HG02943 (cell line): ENCODE data around the gene PDE10A.
"Not testable (repeated sequence)": the region's sequence is repeated elsewhere in the genome, so short reads cannot be mapped to it uniquely, and the experiment has no call there.

Experiments
- ATAC-seq: cut with Tn5 transposase; IDR thresholded peaks from one replicate; pipeline ENCODE4 v1.9.1; 2021; ENCODE audit warnings: mild to moderate bottlenecking, low read depth, moderate library complexity; ENCODE audit not compliant: unreplicated experiment

PDE10A gene

DNA sequence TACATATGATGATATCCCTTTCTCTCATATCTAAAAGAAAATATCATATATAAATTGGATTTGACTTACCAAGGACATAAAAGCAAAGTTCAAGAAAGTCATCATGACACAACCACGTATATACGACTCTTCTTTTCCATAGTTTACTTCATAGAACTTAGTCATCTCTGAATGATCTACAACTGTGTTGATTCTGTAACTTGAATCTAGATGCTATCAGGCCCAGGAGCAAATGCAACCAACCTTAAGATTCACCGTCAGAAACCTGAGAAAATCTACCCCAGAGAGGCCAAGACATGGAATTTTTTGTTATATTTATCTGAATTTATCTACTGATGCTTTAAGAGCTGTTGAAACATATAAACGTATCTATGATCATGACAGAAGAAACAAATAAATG lies 165.6 kb downstream of the PDE10A start:
- ATAC-seq: no peak

DNA sequence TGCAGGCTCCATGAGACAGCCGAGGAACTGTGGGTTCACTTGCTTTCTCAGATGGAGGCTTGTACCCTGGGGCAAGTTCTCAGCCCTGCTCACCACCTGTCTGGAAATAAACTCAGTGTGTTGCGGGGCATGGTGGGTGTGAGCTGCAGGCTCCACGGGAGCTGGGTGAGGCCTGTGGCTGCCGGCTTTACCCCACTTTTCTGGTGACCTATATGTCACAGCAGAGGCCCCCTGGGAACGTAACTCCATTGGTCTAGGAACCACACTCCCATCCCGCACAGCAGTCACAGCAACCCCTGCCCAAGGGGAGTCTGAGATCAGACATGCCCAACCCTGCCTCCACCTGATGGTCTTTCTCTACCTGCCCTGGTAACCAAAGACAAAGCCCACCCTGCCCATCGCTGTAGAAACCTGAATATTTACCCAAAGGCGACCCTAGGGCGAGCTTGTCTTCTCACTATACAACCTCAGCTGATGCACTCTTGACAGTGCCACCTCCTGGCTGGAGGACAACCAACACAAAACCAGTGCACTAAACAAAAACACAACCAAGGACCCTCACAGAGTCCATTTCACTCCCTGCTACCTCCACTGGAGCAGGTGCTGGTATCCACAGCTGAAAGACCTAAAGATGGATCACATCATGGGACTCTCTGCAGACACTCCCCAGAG lies 174.3 kb downstream of the PDE10A start:
- no peak for ATAC-seq

DNA sequence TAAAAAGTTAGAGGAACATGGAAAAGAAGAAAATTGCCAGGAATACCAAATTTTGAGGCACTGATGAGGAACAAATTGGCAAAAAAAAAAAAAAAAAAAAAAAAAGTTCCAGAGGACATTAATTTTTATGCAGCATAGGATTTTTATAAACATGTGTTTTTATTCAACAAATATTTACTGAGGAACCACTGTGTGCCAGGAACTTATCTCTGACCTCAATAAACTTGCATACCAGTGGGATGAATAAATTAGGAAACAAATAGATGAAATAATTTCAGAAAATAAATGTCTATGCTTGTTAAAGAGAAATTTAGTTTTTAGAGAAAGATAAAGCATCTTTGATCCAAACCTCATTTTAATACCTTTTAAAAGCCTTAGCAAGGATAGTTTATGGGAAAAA lies 175.1 kb downstream of the PDE10A start:
- no peak for ATAC-seq

DNA sequence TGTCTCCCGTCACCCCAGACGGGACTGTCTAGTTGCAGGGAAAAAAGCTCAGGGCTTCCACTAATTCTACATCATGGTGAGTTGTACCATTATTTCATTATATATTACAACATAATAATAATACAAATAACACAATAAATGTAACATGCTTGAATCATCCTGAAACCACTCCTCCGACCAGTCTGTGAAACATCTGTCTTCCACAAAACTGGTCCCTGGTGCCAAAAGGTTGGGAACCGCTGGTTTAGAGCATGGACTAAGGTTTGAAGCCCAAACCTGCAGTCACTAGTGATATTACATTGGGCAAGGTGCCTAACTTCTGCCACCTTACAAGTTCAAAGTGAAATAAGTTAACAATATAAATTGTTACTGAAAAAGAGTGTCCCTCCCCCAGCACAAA lies 175.7 kb downstream of the PDE10A start:
- no peak for ATAC-seq

DNA sequence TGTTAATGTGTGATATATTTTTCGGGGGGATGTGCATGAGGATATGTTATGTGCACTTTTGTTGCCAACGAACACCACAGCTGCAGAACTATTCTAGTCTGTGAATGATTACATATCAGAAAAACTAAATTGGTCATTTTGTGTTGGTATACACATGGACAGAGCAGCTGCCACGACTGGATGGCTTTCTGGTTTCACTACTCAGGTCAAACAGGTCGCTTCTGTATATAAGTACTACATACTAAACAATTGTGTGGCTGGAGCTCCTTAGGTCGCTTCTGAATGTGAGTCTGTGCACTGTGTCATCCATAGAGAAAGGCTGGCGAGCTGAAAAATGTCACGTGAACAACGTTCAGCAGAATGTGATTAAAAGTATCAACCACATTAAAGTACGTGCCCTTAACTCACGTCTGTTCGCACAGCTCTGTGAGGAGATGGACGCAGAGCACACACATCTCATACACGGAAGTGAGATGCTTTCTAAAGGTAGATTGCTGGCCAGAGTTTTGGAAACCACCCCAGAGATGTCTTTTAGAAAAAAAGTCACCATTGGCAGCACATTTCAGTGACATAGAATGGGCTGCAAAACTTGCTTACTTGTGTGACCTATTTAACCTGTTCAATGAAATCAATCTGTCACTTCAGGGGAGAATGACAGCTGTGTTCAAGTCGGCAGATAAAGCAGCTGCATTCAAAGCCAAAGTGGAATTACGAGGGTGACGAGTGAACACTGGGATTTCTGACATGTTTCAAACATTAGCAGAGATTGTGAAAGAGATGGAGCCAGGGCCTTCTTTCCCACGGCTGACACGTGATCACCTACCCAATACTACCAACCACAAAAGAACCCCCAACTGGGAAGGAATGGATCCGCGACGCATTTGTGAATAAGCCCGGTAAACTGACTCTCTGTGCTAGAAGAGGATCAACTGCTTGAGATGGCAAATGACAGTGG lies 176.6 kb downstream of the PDE10A start:
- no peak for ATAC-seq

DNA sequence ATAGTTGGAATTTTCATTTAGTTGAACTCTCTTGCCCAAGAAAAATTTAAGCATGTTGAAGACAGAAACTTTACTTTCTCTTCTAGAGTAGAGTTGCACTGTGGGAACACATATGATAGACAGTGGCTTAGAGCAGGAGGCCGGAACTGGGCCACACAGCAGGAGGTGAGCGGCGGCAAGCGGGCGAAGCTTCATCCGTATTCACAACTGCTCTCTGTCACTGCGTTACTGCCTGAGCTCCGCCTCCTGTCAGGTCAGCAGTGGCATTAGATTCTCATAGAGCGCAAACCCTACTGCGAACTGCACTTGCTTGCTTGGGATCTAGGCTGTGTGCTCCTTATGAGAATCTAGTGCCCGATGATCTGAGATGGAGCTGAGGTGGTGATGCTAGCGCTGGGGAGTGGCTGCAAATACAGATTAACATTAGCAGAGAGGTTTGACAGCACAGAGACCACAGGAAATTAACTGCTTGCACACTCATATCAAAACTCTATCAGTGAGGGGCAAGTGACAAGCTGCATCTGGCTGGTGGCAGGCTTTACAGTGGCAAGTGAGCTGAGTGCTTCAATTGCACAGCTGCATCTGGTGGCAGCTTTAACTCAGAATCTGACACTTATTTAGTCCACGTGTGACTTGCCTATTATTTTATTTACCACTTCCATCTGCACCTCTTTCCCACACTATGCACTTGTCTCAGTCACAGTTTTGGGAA lies 178.7 kb downstream of the PDE10A start:
- ATAC-seq: no peak

DNA sequence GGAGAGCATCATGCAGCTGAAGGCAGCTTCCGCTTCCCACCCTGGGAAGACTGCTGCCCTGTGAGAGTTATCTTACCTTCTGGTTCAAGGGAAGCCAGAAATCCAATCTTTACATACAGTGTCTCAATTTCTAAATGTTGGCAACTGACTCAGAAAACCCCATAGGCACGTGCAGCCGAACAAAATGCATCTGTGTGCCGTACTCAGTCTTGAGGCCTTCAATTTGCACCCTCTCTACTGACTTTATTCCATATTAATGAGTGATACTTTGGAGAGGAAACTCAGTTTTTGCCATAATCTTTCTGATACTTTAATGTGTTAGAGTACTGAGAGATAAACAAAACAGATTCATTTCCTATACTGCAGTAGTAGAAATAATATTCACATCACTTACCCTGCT lies 181.1 kb downstream of the PDE10A start:
- no peak for ATAC-seq

DNA sequence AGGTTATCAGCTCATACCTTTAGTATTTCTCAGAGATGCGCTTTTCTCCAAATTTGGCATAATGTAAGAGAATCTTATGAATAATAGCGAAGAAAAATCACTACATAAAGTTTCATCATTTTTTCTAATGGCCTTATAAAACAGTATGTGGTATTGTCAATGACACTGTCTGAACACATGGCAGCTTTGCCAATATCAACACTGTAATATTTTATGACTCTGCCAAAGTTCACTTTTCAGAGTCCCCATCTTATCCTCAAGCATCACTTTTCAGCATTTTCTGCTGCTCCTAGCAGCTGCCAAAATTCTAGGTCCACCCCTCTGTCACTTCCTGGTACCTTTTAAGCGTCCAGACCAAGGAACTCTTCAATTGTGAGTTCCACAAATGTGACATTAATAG lies 182.1 kb downstream of the PDE10A start:
- ATAC-seq: no peak

DNA sequence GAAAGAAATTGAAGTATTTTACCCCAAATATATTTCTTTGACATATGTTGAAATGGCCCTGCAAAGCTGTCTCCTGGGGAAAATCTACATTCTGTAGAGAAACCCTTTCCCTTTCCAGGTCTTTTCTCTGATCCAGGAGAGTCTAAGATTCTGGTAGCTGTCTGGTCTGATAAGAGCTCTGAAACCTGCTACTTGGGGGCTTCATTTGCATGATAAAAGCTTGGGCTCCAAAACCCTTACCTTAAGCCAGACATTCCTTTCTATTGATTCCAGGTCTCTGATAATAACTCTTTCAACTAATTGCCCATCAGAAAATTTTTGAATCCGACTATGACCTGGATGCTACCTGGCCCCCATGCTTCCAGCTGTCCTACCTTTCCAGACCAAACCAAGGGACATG lies 184.5 kb downstream of the PDE10A start:
- ATAC-seq: no peak

DNA sequence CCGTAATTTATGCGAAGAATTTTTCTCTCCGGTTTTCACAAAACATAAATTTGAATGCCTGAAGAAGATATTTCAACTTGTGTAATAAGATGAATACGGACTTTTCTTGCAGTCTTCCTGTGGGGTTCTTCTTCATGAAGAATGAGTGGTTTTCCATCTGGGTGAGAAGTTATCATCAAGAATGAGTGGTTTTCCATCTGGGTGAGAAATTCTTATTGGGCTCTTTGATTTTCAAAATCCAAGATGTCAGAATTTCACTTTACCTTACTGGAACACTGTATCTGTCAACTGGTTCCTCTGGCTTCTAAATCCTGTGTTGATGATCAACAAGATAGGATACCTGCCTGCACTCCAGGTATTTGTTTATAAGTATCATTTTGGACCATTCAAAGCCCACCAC lies 193.6 kb downstream of the PDE10A start:
- no peak for ATAC-seq

DNA sequence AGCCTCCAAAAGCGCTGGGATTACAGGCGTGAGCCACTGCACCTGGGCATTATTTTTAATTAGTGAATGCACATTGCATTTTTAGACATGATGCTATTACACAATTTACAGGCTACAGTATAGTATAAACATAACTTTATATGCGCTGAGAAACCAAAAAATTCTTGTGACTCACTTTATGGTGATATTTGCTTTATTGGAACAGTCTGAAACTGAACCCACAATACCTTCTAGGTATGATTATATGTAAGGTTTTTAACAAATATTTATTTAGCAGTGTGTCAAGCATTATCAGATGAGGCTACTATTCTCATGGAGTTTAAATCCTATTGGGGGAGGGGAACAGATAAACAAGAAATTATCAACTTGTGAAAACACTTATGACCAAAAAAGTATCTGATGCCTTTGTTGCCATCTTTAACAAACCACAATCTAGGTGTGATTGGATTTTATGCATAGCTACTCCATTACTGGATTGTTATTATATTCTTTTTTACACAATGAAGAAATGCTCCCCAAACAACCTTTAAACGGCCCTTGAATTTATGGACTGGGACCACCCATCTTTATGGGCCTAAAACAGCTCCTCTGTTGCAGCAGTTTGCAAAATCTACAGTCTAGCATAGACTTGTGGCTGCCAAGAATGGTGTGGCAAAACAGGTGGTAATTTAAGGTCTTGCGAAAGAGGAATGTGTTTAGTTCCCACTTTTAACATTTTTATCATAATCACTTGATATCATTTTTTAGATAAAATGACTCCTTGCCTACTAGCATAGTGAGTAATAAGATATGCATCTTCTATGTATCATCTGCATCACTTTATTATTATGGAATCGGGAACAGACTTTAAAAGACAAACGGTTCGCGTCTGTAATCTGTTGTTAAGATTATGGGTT lies 194.5 kb downstream of the PDE10A start:
- no peak for ATAC-seq

DNA sequence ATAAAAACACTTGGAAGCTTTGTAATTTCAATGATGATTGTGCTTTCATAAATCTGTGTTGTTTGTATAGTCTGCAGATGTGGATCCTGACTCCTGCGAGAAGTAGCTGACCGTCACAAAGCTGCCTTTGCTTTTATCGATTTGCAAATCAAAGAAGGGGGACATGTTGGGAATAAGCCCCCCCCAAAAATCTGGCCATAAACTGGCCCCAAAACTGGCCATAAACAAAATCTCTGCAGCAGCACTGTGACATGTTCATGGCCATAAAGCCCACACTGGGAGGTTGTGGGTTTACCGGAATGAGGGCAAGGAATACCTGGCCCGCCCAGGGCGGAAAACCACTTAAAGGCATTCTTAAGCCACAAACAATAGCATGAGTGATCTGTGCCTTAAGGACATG lies 199.5 kb downstream of the PDE10A start:
- ATAC-seq: not testable (repeated sequence)

DNA sequence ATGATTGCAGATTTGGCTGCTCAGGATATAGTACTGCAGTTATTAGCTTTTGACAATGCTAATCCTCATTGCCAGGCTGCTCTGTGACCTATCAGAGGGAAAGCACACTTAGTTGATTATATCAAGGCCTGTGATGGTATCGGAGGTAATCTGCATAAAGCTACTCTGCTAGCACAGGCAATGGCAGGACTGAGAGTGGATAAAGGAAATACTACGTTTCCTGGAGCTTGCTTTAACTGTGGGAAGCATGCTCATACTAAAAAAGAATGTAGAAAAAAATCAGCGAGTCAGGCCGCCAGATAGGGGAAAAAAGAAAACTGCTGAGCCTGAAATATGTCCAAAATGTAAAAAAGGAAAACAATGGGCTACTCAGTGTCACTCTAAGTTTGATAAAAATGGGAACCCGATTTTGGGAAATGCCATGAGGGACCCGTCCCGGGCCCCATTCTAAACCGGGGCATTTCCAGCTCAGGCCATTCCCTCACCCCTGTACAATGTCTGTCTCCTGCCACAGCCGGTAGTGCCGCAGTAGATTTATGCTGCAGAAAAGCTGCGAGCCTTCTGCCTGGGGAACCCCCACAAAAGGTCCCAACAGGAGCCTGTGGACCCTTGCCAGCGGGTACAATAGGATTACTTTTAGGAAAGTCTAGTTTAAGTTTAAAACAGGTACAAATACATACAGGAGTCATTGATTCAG lies 203.3 kb downstream of the PDE10A start:
- not testable (repeated sequence) for ATAC-seq

DNA sequence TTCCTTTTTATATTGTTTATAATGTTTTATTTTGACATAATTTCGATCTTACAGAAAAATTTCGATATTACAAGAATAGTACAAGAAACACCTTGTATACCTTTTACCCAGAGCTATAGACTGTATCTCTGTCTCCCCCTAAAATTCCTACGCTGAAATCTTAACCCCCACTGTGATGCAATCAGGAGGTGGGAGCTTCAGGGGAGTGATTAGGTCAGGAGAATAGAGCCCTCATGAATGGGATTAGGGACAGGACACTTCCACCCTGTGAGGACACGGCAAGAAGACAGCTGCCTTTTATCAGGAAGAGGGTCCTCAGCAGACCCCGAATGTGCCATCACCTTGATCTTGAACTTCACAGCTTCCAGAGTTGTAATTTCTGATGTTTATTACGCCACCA lies 204.9 kb downstream of the PDE10A start:
- ATAC-seq: no peak

DNA sequence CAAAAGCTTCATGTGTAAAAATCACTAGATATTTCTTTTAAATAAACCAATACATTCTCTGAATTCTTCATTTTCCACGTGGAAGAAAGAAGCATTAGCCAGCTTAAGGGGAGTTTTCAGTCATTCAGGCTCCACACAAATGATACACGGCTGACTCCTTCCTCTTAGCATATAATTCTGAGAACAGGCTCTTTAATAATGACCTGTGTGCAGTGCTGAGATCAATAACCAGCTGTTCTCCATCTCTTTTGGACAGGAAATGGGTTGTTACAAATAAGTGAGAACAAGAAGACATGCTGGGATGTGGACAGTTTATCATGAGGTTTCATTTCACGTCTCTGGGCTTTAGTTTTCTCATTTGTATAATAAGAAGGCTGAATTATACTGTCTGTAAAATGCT lies 206.8 kb downstream of the PDE10A start:
- no peak for ATAC-seq

DNA sequence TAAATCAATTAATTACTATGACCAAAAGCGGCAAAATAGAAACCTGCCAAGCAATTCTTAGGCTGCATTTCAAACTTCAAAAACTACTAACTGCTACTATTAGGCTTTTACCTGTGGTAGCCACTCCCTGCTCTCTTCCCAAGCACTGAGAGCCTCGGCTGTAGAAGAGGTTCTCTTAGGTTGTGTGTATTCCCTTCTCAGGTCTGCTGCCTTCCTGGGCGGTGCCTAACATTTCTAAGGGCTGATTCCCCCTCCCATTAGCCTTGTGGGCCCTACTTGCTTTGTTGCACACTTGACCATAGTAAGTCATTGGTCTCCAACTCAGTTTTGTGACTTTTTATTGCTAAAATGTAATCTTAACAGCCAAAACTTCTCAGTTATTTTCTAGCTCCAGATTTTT lies 207.6 kb downstream of the PDE10A start:
- ATAC-seq: no peak

DNA sequence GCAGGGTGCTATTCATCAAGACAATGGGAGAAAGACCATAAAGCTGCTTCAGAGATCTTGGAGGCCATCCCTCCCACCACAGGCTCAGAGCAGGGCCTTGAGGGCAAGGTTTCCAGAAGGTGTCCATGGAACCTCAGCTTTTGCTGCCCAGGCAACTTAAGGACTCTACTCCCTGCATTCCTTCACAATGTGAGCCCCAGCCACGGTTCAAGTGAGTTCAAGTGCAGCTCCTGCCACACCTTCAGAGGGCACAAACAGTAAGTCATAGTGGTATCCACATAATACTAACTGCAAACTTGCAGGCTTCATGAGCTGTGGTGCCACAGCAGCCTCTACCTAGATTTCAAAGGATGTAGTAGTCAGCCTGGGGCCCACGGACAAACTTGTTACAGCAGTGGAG lies 209.6 kb downstream of the PDE10A start:
- ATAC-seq: no peak

DNA sequence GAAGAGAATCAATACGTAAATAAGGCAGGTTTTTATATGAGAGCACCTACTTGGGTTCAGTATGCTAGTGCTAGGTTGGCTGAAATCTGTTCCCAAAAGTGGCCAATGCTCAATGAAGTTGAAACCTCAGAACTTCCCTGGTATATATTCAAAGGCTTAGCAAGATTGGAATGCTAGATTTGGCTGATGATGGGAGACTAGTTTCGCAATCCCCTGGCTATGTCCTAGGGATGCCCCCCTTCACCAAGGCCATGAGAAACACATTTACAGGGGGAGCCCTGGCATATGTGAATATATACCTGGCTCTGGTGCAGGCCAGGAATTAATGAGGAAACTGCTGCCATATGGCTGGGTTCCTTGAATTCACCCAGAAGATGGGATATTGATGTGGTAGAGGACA lies 211.2 kb downstream of the PDE10A start:
- no peak for ATAC-seq

DNA sequence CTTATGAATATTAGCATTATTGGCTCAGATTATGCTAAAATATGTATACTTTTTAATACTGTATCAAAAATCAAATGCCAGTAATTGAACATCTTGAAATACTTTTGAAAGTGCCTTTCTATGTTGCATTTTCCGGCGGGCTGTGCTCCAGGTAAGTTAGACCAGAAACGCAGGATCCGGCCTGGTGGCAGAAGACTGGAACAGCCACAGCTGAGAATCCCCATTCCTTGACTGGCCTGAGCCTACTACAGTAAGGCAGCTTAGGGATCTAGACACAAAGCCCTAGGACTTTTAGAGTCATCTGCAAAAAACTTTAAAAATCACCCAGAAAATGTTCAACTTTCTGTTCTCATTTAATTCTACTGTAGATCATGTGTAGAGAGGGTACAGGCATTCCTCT lies 214.8 kb downstream of the PDE10A start:
- no peak for ATAC-seq

DNA sequence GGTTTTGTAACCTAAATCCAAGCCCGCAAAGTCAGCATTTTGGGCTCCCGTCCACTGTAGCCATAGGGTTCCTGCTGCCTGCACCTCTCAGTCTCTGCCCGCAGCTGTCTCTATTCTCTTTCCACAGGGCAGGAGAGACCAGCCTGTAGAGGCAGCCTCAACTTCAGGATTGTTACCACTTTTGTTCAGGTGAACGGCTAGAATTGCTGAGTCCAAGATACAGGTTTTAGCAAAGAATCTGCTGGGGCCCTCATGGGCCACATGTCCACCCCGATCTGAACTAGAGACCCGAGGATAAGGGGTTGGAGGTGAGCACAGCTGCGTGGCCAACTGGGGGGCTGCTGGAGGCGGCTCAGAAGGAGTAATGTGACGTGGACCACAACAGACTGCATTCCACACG lies 215.9 kb downstream of the PDE10A start:
- ATAC-seq: no peak
